UCSD-AML1 (cell line): ENCODE measurements around the gene PI4KB.
"Not testable (repeated sequence)": the region's sequence is repeated elsewhere in the genome, so short reads cannot be mapped to it uniquely, and the experiment has no call there.

Experiments used
- DNase-seq: peaks from one replicate; lab custom pipeline; 2025; ENCODE audit not compliant: unreplicated experiment; lab: John Stamatoyannopoulos, UW

Gene PI4KB

GRCh38 chr1:151327223-151327902 lies at the start of gene PI4KB:
Gene PI4KB (minus strand): TSS chr1:151327416. CDS start chr1:151316481, 10,935 bp downstream.
- DNase-seq, result peak; percentile 88

DNA sequence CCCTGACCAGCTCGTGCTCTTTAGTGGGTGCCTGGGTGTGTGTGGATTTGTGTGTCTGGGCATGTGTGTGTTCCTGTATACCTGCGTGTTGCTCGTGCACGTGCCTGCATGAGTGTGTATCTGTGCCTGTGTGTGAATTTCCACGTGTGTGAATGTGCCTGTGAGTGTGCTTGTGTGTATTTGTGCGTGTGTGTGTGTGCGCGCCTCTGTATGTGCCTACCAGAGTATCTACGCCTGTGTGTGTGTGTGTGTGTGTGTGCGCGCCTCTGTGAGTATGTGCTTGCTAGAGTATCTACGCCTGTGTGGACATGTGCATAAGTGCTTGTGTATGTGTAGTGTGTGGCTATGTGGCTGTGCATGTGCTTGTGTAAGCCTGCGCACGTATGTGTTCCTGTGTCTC lies 46.0 kb upstream of the PI4KB start:
- DNase-seq, result no peak

- DNase-seq, result no peak
Observed at GRCh38 chr1:151372058-151372934, 45.1 kb upstream of the PI4KB start, which contains the start of gene SELENBP1. Gene SELENBP1 (minus strand): TSS chr1:151372705. CDS start chr1:151372641, 64 bp downstream.

DNA sequence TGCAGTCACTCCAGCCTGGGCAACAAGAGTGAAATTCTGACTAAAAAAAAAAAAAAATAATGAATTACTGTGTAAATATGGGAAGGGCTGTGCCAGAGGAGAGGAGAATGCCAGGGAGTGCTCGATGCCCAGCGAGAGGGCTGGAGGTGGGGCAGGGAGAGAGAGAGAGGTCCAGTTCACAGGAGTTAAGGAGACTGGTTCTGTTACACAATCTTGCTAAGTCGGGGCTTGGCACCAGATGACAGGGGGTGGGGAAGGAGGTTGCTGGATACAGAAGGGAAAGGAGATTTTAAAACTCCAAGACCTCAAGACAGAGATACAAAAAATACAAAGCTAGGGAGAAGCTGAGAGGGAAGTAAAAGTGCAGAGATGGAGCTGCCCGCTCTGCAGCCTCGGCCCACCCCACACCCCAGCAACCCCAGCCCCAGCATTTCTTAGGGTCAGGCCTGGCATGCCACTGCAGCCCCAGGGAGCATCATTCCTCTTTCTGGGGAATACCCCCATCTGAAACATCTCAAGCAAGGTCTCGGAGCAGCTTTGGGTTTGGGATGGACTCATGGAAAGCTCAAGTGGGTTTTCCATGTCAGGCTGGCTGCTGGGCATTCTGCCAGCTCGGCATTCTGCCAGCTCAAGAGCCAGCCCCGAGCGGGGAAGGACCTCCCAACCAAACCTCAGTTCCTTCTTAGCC lies 44.3 kb upstream of the PI4KB start:
- DNase-seq, result no peak

GRCh38 chr1:151370211-151370911 lies 43.1 kb upstream of the PI4KB start:
- no peak for DNase-seq

- DNase-seq, result no peak
Observed at GRCh38 chr1:151369621-151370048, 42.4 kb upstream of the PI4KB start.

GRCh38 chr1:151369302-151369610 lies 42.0 kb upstream of the PI4KB start:
- DNase-seq, result no peak

GRCh38 chr1:151368393-151369301 lies 41.4 kb upstream of the PI4KB start:
- no peak for DNase-seq

- no peak for DNase-seq
Observed at GRCh38 chr1:151367658-151368392, 40.6 kb upstream of the PI4KB start.

DNA sequence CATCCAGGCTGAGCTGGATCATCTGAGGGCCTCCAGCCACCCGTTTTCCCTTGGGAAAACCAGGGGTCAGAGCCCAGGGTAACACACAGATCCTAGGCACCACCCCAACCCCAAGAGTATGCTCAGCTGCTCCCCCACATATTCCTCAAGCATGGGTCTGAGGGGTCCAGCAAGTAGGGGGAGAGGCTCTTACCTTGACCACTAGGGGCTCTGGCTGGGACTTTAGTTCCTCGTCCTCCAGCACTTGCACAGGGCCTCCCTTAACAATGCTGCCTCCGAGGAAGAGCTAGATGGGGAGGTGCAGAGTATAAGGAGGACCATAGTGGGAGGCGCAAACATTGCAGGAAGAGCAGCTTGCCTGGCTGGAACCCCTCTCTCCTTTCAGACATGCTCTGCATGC lies 37.8 kb upstream of the PI4KB start:
- DNase-seq, result no peak

- no peak for DNase-seq
Observed at GRCh38 chr1:151362308-151363155, 35.3 kb upstream of the PI4KB start.

- DNase-seq, result no peak
Observed at GRCh38 chr1:151361883-151362282, 34.7 kb upstream of the PI4KB start.

DNA sequence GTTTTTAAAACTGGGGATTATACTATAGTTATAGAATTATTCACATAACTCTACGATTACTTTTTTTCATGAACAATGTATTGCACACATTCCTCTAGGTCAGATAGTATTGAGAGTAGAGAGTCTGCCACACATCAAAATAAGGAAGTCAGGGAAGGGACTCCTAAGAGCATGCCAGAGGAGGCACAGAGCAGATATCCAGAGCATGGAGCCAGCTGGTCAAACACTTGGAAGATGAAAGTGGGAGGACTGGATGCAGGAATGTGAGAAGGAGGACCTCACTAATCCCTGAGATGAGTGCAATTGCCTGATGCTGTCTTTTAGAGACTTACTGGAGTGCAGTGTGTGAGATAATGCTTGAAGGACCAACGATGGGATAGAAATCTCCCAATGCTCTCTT lies 29.5 kb upstream of the PI4KB start:
- DNase-seq, result no peak

- DNase-seq, result no peak
Observed at GRCh38 chr1:151352021-151352718, 25.0 kb upstream of the PI4KB start.

GRCh38 chr1:151350323-151350722 lies 23.1 kb upstream of the PI4KB start:
- DNase-seq, result not testable (repeated sequence)

- no peak for DNase-seq
Observed at GRCh38 chr1:151347523-151348246, 20.5 kb upstream of the PI4KB start.
